Karpas-422 (cell line): Measurements from ENCODE around the gene CLDN18. TPM values are rescaled to one million over a fixed set of nuclear protein-coding genes. Genes with fewer than 3 reads are reported as not detected.

Experiments used
- DNase-seq: peaks from one replicate; pipeline ENCODE4 v3.0.0-alpha.2; 2015
- H2AFZ ChIP-seq: fragments of 200-600 bp; sonication (generic); 2 replicates; pipeline ENCODE4 v1.6.1; 2014; ENCODE audit warnings: antibody characterized with exemption, low read length, mixed read lengths
- H3K27ac ChIP-seq: fragments of 200-600 bp; sonication (generic); 2 replicates; pipeline ENCODE4 v1.5.1; 2014; ENCODE audit warnings: mild to moderate bottlenecking, low read length, moderate library complexity
- H3K27me3 ChIP-seq: fragments of 200-600 bp; sonication (generic); 2 replicates; pipeline ENCODE4 v1.6.1; 2014; ENCODE audit warnings: low read length, mixed read lengths
- H3K36me3 ChIP-seq: fragments of 200-600 bp; sonication (generic); 2 replicates; pipeline ENCODE4 v1.6.1; 2014; ENCODE audit warnings: low read length, mixed read lengths; ENCODE audit not compliant: insufficient read depth
- H3K4me1 ChIP-seq: fragments of 200-600 bp; sonication (generic); 2 replicates; pipeline ENCODE4 v1.6.1; 2014; ENCODE audit warnings: mild to moderate bottlenecking, low read length, mixed read lengths
- H3K4me2 ChIP-seq: fragments of 200-600 bp; sonication (generic); 2 replicates; pipeline ENCODE4 v1.6.1; 2014; ENCODE audit warnings: low read length, low read depth, mild to moderate bottlenecking; ENCODE audit not compliant: poor library complexity, severe bottlenecking
- H3K4me3 ChIP-seq: fragments of 200-600 bp; sonication (generic); 2 replicates; pipeline ENCODE4 v1.5.1; 2014; ENCODE audit warnings: mild to moderate bottlenecking, antibody characterized with exemption, low read length, mixed read lengths
- H3K79me2 ChIP-seq: fragments of 200-600 bp; sonication (generic); 2 replicates; pipeline ENCODE4 v1.6.1; 2014; ENCODE audit warnings: mild to moderate bottlenecking, low read length, mixed read lengths
- H3K9ac ChIP-seq: fragments of 200-600 bp; sonication (generic); 2 replicates; pipeline ENCODE4 v1.6.0; 2014; ENCODE audit warnings: low read length
- H3K9me2 ChIP-seq: fragments of 200-600 bp; sonication (generic), shearing (Covaris generic); replicated peaks from 2 replicates; pipeline ENCODE4 v1.6.0; 2014; ENCODE audit warnings: mild to moderate bottlenecking, low read length, moderate library complexity; ENCODE audit not compliant: insufficient read depth
- H3K9me3 ChIP-seq: fragments of 300-700, 200-600 bp; sonication (generic); 2 replicates; pipeline ENCODE4 v1.6.1; 2014; ENCODE audit warnings: low read length, mixed read lengths
- H4K20me1 ChIP-seq: fragments of 200-600 bp; sonication (generic); 2 replicates; pipeline ENCODE4 v1.6.1; 2014; ENCODE audit warnings: mild to moderate bottlenecking, antibody characterized with exemption, low read length, low read depth; ENCODE audit not compliant: insufficient read depth
- total RNA-seq: library from RNA; depleted of rRNA; stranded (reverse); fragments of >200 nt; shearing (Covaris generic); gene quantifications from 2 replicates; pipeline ENCODE4 v1.2.3, GENCODE V29; 2014; ENCODE audit warnings: low replicate concordance

The CLDN18 gene
- total RNA-seq, 1 experiment from 2014 or later, result not detected

DNA sequence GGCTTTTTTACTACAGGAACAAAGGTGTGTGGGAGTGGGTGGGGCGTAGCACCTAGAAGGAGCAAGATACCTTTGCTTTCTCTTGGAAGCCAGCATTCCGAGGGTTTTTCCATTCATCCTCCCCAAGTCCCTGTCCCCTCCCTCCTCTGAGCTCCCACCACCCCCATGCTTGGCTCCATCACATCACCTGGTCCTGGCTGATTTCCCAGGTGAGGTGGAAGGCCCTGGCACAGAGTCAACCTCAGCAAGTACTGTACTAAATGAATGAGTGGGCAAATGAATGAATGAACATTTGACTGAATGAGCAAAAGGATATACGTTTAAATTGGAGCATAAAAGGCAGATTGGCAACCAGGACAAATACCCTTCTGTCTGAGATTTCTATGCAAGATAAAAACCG is 60.0 kb downstream of the CLDN18 start:
- Histone ChIP-seq H3K9me3 (no peaks in the 10 kb centered on the region), H3K36me3 (no peaks in the 10 kb centered on the region), H3K4me2 (no peak overlapping the region), H3K9ac (no peak overlapping the region), H3K79me2 (no peaks in the 10 kb centered on the region), H3K4me3 (no peak overlapping the region), H3K27me3 (no peaks in the 10 kb centered on the region), H4K20me1 (no peaks in the 10 kb centered on the region), H3K4me1 (no peaks in the 10 kb centered on the region), H2AFZ (no peak overlapping the region), H3K27ac (no peak overlapping the region), H3K9me2 (no peaks in the 10 kb centered on the region)
- DNase-seq, result no peak

DNA sequence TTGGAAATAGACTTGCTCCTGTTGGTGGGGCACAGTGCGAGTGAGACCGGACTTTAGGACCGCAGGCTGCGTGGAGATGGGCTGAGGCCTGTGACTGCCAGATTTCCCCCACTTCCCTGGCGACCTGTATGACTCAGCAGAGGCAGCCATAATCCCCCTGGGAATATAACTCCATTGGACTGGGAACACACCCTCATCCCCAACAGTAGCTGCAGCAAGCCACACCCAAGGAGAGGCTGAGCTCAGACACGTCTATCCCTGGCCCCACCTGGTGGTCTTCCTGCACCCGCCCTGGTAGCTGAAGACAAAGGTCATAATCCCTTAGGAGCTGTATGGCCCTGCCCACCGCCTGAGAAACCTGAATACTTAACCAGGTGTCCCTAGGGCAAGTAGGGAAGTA is 62.8 kb downstream of the CLDN18 start:
- no peaks in the 10 kb centered on the region for H3K9me3 ChIP-seq

DNA sequence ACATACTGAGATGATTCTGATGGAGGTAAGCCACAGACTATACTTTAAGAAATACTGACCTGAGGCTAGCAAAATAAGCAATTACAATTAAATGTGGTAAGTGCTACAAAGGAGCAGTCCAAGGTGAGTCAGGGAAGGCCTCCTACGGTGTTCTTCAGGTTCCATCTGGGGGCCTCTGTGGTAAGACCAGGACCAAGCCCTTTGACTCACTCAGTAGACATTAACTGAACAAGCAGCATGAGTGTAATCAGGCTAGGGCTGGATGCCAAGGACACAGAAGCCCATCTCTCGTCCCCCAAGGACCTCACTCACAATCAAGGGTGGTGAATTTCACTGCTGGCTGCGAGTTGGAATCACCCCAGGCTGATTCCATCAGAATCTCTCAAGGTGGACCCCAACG is 68.1 kb downstream of the CLDN18 start:
- no peaks in the 10 kb centered on the region for H3K4me1 ChIP-seq
- H3K36me3 ChIP-seq, result no peaks in the 10 kb centered on the region
- H3K9ac ChIP-seq, result no peak overlapping the region
- no peaks in the 10 kb centered on the region for H3K9me3 ChIP-seq
- no peak overlapping the region for H2AFZ ChIP-seq
- H3K79me2 ChIP-seq, result no peaks in the 10 kb centered on the region
- no peaks in the 10 kb centered on the region; the same call in 1 of the 2 replicates for H3K27me3 ChIP-seq
- no peaks in the 10 kb centered on the region for H3K9me2 ChIP-seq
- H3K27ac ChIP-seq, result no peak overlapping the region
- H3K4me2 ChIP-seq, result no peak overlapping the region
- H4K20me1 ChIP-seq, result no peaks in the 10 kb centered on the region
- no peak for DNase-seq
- H3K4me3 ChIP-seq, result no peak overlapping the region

More for the DNA sequence above, 62.8 kb downstream of the CLDN18 start:
- no peaks in the 10 kb centered on the region for H3K79me2 ChIP-seq
- H3K36me3 ChIP-seq, result no peaks in the 10 kb centered on the region
- no peak overlapping the region for H3K9ac ChIP-seq
- no peak overlapping the region for H3K4me2 ChIP-seq
- no peaks in the 10 kb centered on the region for H4K20me1 ChIP-seq
- no peak for DNase-seq
- H3K4me3 ChIP-seq, result no peak overlapping the region
- H3K9me2 ChIP-seq, result no peaks in the 10 kb centered on the region
- H3K27ac ChIP-seq, result no peak overlapping the region
- no peak overlapping the region for H2AFZ ChIP-seq
- H3K4me1 ChIP-seq, result no peaks in the 10 kb centered on the region
- H3K27me3 ChIP-seq, result no peaks in the 10 kb centered on the region

DNA sequence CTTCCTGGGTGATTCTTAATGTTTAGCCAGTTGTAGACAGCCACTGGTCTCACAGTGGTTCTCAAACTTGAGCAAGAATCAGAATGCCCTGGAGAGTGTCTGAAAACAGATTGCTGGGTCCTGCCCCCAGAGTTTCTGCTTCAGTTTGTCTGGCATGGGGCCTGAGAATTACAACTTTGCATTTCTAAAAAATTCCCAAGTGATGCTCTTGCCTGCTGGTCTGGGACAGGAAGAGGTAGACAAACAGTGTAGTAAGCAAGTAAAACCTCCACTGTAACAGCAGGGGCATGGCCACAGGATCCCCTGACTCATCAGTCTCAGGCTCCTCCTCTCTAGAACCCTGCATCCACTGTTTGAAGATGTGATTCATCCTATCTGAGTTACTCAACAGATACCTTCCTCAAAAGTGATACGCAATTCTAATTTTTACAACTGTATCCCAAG is 69.0 kb downstream of the CLDN18 start:
- Histone ChIP-seq H3K36me3 (no peaks in the 10 kb centered on the region), H3K4me1 (no peaks in the 10 kb centered on the region), H3K9me2 (no peaks in the 10 kb centered on the region), H2AFZ (no peak overlapping the region), H3K9me3 (no peaks in the 10 kb centered on the region), H3K9ac (no peak overlapping the region), H3K4me2 (no peak overlapping the region), H3K27ac (no peak overlapping the region), H3K4me3 (no peak overlapping the region), H3K79me2 (no peaks in the 10 kb centered on the region), H3K27me3 (no peaks in the 10 kb centered on the region; the same call in 1 of the 2 replicates), H4K20me1 (no peaks in the 10 kb centered on the region)
- no peak for DNase-seq

DNA sequence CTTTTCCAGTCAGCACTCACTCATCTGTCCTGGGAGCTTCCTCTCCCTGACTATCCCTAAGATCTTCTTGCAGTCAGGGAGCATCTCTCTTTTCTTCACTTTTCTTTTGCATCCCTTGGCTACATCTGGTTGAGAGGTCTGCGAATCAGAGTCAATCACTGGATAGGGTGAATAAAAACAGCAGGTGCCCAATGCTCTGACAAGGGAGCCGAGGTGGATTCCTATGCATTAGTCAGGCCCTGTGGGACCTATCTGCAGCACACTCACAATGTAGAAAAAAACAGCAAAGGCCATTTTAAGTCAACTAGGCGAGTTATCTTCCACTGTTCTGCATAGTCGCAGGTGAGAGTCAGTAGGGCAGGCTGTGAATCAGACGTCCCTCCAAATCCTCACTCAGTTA is 69.9 kb downstream of the CLDN18 start:
- Histone ChIP-seq H3K27me3 (no peaks in the 10 kb centered on the region; the same call in 1 of the 2 replicates), H3K4me1 (no peaks in the 10 kb centered on the region), H3K4me2 (no peak overlapping the region), H3K36me3 (no peaks in the 10 kb centered on the region), H4K20me1 (no peaks in the 10 kb centered on the region), H2AFZ (no peak overlapping the region), H3K79me2 (no peaks in the 10 kb centered on the region), H3K9me3 (no peaks in the 10 kb centered on the region), H3K27ac (no peak overlapping the region), H3K9me2 (no peaks in the 10 kb centered on the region), H3K4me3 (no peak overlapping the region), H3K9ac (no peak overlapping the region)
- DNase-seq, result no peak

DNA sequence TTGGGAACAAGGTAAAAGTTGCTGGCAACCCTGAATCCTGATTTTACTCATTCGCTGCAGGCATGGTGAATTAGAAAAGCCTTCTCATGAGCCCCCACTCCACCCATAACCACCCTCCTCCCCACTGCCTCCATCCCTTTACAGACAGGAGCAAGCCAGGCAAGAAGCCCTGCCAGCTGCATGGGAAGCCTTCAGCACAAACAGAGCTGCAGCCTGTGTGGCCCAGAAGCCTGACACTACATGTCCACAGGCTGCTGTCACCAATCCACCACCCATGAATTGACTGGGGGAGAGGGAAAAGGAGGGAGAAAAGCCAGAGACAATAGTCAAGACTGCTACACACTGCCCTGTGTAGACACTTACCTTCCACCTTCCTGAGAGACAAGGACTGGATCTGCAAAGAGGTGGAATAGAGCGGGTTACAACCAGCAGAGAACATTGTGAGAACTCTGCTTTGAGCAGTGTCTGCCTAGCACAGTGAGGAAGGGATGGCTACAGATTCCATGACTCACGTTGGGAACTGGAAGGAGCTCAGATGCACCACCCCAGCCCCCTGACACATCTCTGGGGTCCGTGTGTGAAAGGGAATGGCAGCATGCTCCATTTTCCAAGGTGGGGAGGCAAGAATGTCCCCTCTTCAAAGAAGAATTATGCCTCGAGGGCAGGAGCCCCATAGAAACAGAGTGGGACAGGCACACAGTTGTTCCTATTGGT is 71.6 kb downstream of the CLDN18 start:
- Histone ChIP-seq H3K27ac (no peak overlapping the region), H3K9me3 (no peaks in the 10 kb centered on the region), H3K4me2 (no peak overlapping the region), H3K9me2 (no peaks in the 10 kb centered on the region), H3K27me3 (no peaks in the 10 kb centered on the region; the same call in 1 of the 2 replicates), H3K36me3 (no peaks in the 10 kb centered on the region), H3K79me2 (no peaks in the 10 kb centered on the region), H4K20me1 (no peaks in the 10 kb centered on the region), H3K4me1 (no peaks in the 10 kb centered on the region), H2AFZ (no peak overlapping the region), H3K4me3 (no peak overlapping the region), H3K9ac (no peak overlapping the region)
- no peak for DNase-seq

DNA sequence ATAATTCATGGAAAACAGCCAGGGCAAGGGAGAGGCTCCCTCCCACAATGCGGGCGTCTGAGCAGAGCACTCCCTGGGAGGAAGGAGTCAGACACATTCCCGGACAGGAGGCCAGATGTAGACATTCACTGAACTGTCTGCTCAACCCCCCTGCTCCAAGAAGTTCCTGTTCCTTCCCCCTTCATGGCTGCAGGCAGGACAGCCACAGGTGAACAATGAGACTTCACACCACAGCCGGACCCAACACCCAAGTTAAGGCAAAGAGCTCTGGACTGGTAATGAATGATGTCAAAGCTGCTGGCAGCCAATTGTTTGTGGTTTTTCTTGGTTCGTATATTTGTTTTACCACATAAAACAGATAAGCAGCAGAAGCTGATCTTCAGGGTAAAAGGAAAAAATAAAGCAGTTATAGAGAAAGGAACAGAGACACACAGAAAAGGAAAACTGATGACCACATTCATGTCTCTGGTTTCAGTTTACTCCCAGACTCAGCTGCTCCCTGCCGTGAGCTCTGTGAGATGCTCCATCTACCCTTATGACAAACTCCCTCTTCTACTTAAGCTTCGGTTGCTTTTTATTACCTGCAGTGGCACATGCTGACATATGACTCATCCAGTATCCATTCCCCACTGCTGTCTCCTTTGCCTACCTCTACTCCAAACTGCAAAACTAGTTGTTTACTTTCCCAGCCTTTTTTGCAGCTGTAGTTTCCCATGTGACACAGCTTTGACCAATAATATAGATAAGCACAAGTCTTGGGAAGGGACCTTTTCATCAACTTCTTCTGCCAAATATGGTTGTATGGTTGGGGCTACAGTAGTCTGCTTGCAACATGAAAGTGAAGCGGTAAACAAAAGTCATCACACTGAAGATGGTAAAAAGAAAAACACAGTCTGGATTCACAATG is 72.4 kb downstream of the CLDN18 start:
- Histone ChIP-seq H3K79me2 (no peaks in the 10 kb centered on the region), H2AFZ (no peak overlapping the region), H3K9me2 (no peaks in the 10 kb centered on the region), H3K27ac (no peak overlapping the region), H3K4me2 (no peak overlapping the region), H3K9me3 (no peaks in the 10 kb centered on the region), H3K4me1 (no peaks in the 10 kb centered on the region), H4K20me1 (no peaks in the 10 kb centered on the region), H3K27me3 (no peaks in the 10 kb centered on the region; the same call in 1 of the 2 replicates), H3K9ac (no peak overlapping the region), H3K36me3 (no peaks in the 10 kb centered on the region), H3K4me3 (no peak overlapping the region)
- no peak for DNase-seq

DNA sequence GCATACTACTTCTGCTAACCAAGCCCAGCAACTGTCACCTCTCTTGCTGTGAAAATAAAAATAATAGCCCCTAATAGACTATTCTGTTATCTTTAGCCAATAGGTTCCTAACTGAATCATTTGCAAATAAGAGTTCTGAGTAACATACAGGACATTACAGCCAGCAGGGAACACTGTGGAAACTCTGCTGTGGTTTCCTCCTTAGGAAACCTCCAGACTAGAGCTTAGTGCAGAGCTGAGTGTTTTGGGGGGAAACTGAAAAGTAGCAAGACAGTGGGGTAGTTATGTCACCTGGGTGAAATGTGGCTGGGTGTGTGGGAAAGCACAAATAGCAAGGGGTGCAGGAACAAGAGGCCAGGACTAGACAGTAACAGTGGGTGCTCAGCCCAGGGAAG is 73.0 kb downstream of the CLDN18 start:
- H3K9ac ChIP-seq, result no peak overlapping the region

More for the DNA sequence above, 73.0 kb downstream of the CLDN18 start:
- Histone ChIP-seq H3K4me2 (no peak overlapping the region), H2AFZ (no peak overlapping the region), H3K4me1 (no peaks in the 10 kb centered on the region), H3K36me3 (no peaks in the 10 kb centered on the region), H4K20me1 (no peaks in the 10 kb centered on the region), H3K79me2 (no peaks in the 10 kb centered on the region), H3K27ac (no peak overlapping the region), H3K4me3 (no peak overlapping the region), H3K27me3 (no peaks in the 10 kb centered on the region; the same call in 1 of the 2 replicates), H3K9me3 (no peaks in the 10 kb centered on the region), H3K9me2 (no peaks in the 10 kb centered on the region)
- no peak for DNase-seq
